NCI-H1048 (cell line): ENCODE measurements around the gene SNRNP27.
"Not testable (repeated sequence)": the region's sequence is repeated elsewhere in the genome, so short reads cannot be mapped to it uniquely, and the experiment has no call there.

Experiments used
- DNase-seq: peaks from one replicate; lab custom pipeline; 2025; lab: John Stamatoyannopoulos, UW

Gene SNRNP27

GRCh38 chr2:69946351-69947324, 52.9 kb downstream of the SNRNP27 start:
- DNase-seq = no peak

- no peak for DNase-seq
Observed at GRCh38 chr2:69947325-69947931, 53.7 kb downstream of the SNRNP27 start.

GRCh38 chr2:69948032-69948962, 54.5 kb downstream of the SNRNP27 start:
- DNase-seq = no peak

- DNase-seq = no peak
Observed at GRCh38 chr2:69948963-69949645, 55.3 kb downstream of the SNRNP27 start.

- DNase-seq = no peak
Observed at GRCh38 chr2:69950241-69950640, 56.5 kb downstream of the SNRNP27 start.

- DNase-seq = not testable (repeated sequence)
Observed at GRCh38 chr2:69950671-69951070, 56.9 kb downstream of the SNRNP27 start.

- DNase-seq = no peak
Observed at GRCh38 chr2:69952336-69953115, 58.8 kb downstream of the SNRNP27 start.

- DNase-seq = no peak
Observed at GRCh38 chr2:69954084-69954483, 60.3 kb downstream of the SNRNP27 start.
